H1 (cell line): ENCODE results near the gene BRMS1L.
"Not testable (repeated sequence)": the region's sequence is repeated elsewhere in the genome, so short reads cannot be mapped to it uniquely, and the experiment has no call there.

Experiments
- POLR2AphosphoS5 ChIP-seq: IDR thresholded peaks from 2 replicates; pipeline ENCODE4 v1.6.1; 2011; ENCODE audit warnings: low read depth, low read length
- TF ChIP-seq, protein P1 (sequence below), 3 experiments: IDR thresholded peaks; 1 replicate in 2 of 3; 2 replicates in 1 of 3; pipeline versions ENCODE4 v1.5.1 to v1.6.1; 2011; ENCODE audit warnings: low read length in 3 of 3, mild to moderate bottlenecking in 3 of 3, inconsistent platforms in 2 of 3, low read depth in 1 of 3, moderate library complexity in 1 of 3; ENCODE audit not compliant: insufficient read depth in 1 of 3; ENCODE audit errors: control extremely low read depth in 1 of 3

DNA sequence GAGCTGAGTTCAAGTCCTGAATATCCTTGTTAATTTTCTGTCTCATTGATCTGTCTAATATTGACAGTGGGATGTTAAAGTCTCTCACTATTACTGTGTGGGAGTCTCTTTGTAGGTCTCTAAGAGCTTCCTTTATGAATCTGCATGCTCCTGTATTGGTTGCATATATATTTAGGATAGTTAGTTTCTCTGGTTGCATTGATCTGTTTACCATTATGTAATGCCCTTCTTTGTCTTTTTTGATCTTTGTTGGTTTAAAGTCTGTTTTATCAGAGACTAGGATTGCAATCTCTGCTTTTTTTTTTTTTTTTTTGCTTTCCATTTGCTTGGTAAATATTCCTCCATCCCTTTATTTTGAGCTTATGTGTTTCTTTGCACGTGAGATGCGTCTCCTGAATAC lies 15.6 kb downstream of the BRMS1L start:
- TF ChIP-seq, protein P1, sequence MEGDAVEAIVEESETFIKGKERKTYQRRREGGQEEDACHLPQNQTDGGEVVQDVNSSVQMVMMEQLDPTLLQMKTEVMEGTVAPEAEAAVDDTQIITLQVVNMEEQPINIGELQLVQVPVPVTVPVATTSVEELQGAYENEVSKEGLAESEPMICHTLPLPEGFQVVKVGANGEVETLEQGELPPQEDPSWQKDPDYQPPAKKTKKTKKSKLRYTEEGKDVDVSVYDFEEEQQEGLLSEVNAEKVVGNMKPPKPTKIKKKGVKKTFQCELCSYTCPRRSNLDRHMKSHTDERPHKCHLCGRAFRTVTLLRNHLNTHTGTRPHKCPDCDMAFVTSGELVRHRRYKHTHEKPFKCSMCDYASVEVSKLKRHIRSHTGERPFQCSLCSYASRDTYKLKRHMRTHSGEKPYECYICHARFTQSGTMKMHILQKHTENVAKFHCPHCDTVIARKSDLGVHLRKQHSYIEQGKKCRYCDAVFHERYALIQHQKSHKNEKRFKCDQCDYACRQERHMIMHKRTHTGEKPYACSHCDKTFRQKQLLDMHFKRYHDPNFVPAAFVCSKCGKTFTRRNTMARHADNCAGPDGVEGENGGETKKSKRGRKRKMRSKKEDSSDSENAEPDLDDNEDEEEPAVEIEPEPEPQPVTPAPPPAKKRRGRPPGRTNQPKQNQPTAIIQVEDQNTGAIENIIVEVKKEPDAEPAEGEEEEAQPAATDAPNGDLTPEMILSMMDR (IDR thresholded peaks at IDR 0.05; ENCODE audit: control extremely low read depth in 1 of 3, insufficient read depth in 1 of 3, low read depth in 1 of 3, low read length in 3 of 3), result not testable (repeated sequence)
- not testable (repeated sequence) for TF ChIP-seq POLR2AphosphoS5
